HG02588 (cell line): ENCODE results near the gene GZMM.

Experiments used
- ATAC-seq: cut with Tn5 transposase; IDR thresholded peaks from one replicate; pipeline ENCODE4 v1.9.1; 2021; ENCODE audit warnings: mild to moderate bottlenecking, moderate library complexity; ENCODE audit not compliant: unreplicated experiment

Gene GZMM

GRCh38 chr19:543910-544608 lies at the start of gene GZMM:
Gene GZMM (plus strand): TSS chr19:544053. CDS start chr19:544072, 19 bp downstream.
- no peak for ATAC-seq

GRCh38 chr19:494171-495080 lies 49.4 kb upstream of the GZMM start:
- ATAC-seq, result no peak

DNA sequence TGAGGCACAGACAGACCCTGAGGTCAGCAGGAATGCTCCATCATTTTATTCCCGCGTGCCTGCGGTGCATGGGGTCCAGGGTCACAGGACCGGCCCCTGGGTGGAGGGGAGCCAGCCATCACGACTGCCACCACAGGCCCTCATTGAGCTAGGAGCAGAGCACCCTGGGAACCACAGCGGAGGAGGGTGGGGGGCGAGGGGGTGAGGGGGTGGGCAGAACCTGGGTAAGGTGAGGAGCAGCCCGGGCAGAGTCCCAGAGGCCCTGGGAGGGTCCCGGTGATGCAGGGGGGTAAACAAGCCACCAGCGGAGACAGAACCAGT lies 48.8 kb upstream of the GZMM start:
- ATAC-seq, result no peak

DNA sequence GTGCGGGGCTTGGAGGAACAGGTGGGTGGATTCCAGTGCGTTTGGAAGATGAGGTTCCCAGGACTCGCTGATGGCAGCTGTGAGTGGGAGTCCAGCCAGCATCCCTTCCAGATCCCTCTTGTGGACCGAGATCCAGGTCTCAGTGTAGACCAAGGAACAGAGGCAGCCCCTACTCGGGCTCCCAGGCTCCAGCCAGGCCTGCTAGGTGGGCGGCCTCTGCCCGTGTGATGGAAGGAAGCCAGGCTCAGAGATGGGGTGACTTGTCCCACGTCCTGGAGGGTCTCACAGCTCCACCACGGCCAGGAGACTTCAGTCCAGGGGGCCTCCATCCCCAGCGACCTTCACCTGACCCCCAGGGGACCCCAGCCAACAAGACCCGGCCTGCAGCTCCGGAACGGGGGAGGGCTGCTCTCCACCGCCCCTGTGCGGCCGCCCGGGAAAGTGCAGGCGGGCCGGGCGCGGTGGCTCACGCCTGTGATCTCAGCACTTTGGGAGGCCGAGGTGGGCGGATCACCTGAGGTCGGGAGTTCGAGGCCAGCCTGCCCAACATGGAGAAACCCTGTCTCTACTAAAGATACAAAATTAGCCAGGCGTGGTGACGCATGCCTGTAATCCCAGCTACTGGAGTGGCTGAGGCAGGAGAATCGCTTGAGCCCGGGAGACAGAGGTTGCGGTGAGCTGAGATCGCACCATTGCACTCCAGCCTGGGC lies 48.3 kb upstream of the GZMM start:
- no peak for ATAC-seq

DNA sequence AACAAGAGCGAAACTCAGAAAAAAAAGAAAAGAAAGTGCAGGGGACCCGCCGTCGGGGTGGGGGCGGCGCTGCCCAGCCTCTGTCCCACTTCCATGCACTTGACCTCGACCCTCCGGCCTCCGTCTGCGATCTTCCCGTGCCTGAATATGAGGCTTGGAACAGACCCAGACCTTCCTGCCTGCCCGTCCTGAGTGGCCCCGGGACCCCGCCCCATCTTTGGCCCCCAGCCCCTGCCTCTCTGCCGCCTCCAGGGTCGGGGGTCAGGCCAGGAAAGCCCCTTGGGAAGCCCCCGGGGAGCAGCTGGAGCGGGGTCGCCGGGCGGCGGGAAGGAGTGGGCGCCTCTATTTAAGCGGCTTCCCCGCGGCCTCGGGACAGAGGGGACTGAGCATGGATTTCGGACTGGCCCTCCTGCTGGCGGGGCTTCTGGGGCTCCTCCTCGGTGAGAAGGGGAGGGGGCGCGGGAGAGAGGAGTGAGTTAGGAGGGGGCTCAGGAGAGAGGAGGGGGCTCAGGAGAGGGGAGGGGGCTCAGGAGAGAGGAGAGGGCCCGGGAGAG lies 47.7 kb upstream of the GZMM start, which contains the start of gene MADCAM1:
Gene MADCAM1 (plus strand): TSS at position 375 of the 554 bp plus-strand sequence. CDS start 14 bp downstream, at position 389.
- no peak for ATAC-seq

GRCh38 chr19:496986-497385 lies 46.9 kb upstream of the GZMM start:
- ATAC-seq, result no peak

DNA sequence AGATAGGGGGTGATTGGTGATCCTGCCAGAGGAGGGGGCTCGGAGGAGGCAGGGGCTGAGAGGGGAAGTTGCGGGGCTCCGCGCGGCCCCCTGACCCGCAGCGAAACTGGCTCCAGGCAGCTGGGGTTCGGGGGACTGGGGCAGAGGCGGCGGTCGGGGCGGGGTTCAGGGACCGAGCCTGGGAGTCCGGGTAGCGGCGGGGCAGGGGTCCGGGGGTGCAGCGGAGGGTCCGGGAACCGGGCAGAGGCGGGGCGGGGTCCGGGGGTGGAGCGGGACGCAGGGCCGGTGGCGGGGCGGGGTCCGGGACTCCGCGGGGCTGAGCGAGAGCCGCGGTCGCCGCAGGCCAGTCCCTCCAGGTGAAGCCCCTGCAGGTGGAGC lies 46.4 kb upstream of the GZMM start:
- no peak for ATAC-seq

DNA sequence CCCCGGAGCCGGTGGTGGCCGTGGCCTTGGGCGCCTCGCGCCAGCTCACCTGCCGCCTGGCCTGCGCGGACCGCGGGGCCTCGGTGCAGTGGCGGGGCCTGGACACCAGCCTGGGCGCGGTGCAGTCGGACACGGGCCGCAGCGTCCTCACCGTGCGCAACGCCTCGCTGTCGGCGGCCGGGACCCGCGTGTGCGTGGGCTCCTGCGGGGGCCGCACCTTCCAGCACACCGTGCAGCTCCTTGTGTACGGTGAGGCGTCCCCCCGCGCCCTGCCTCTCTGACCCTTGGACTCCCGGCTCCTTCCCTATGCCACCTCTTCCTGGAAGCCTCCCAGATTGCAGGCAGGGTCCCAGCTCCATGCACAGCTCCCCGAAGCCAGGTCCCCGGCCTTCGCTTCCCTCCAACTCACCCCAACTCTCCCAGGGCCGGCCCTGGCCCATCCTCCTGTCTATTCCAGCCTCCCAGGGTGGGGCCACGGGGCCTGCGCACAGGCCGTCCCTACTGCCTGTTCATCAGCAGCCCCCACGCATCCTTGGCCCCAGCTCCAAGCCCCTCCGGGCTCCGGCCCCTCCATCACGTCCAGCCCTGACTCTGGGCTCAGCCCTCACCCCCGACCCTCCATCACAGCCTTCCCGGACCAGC lies 45.9 kb upstream of the GZMM start:
- ATAC-seq, result no peak

- ATAC-seq, result no peak
These were observed 45.4 kb upstream of the GZMM start for GRCh38 chr19:498511-498891.

DNA sequence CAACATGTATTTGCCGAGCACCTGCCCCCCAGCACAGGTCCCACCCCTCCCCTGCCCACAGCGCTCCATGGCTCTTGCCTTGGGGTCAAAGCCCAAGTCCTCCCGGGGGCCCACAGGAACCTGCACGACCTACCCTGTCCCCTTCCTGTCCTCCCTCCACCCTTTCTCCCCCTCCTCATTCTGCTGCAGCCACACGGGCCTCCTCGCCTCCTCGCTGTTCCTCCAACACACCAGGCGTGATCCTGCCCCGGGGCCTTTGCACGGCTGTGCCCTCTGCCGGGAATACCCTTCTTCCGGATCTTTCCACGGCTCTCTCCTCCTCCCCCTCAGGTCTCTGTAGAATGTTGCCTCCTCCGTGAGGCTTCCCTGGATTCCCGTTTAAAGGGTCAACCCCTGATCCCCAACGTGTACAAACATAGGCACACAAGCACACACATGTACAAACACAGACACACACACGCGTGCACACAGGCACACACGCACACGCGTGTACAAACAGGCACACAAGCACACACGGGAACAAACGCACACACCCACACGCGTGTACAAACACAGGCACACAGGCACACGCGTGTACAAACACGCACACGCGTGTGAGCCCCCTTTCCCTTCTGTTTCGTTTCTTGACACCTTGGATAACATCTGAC lies 44.8 kb upstream of the GZMM start:
- no peak for ATAC-seq

GRCh38 chr19:501646-502045 lies 42.2 kb upstream of the GZMM start:
- ATAC-seq, result no peak

- ATAC-seq, result no peak
These were observed 39.2 kb upstream of the GZMM start for GRCh38 chr19:504616-505015.

- ATAC-seq, result peak; percentile 60
These were observed 37.2 kb upstream of the GZMM start for GRCh38 chr19:506404-507285.

GRCh38 chr19:507286-508203 lies 36.3 kb upstream of the GZMM start, which contains the start of gene TPGS1:
Gene TPGS1 (plus strand): TSS chr19:507497. CDS start chr19:507507, 10 bp downstream.
- ATAC-seq, result peak; percentile 47

DNA sequence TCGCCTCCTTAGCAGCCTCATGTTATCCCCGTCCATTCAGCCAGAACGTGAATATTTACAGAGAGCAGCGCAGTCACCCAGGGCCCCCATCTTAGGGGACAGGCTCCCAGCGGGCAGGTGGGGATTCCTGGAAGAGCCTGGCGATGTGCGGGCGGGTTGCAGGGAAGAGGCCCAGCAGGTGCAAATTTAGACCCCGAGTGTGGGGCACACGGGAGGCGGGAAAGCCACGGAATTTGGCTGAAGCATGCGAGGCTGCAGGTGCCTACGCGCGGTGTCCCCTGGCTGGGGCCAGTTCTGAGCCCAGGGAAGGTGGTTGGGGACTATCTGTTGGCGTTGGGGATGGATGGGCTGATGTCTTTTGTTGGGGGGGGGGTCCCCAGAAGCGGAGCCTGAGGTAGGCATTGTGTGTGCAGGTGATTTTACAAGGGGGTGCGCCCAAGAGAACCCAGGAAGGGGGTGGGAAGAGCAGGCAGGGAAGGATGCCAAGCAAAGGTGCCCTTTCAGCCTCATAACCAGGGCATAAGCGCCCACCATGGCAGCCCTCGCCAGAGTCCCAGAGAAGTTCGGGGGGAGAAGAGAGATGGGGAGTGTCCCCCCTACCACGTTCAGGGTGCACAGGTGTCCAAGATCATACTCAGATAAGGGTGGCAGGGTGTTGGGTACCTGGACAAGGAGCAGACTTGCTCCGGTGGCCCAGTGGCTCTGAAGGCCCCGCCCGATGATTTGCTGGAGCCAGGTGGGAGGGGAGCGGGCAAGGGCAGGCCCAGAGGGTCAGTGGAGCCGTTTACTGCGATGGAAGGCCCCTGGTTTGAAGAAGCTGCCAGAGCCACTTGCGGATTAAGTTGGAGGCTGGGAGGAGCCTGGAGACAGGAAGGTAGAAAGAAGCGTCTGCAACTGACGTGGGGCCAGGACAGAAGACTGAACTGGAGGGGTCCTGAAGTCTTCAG lies 35.4 kb upstream of the GZMM start:
- no peak for ATAC-seq

DNA sequence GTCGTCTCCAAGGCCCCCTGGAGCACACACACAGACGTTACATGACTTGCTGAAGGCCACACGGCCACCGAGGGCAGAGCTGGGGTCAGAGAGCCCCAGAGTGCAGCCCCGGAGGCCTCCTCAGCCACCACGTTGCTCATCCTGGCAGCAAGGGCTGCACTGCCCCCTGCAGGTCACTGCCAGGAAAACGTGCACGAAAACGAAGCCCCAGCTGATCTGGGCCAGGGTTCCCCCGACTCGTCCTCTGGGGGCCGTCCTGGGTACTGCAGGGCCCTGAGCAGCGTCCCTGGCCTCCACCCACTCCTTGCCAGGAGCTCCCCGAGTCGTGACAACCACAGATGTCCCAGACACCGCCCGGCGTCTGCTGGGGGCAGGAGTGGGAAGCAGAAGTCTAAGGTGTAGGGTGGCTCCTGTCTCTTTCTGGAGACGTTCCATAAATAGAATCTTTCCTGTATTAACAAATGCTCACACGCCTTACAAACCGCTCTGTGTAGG lies 33.2 kb upstream of the GZMM start:
- ATAC-seq, result no peak
